C4-2B (cell line): ENCODE results near the gene WNT7A.

Experiments used
- CTCF ChIP-seq: fragments of 450-650 bp; conservative IDR thresholded peaks from 2 replicates; pipeline ENCODE4 v1.5.1; 2017; ENCODE audit warnings: mild to moderate bottlenecking
- ZFX ChIP-seq: fragments of 450-650 bp; IDR thresholded peaks from 2 replicates; pipeline ENCODE4 v1.6.1; 2017

- TF ChIP-seq CTCF (no peak), ZFX (no peak)
Measured at GRCh38 chr3:13842226-13842625, 37.6 kb downstream of the WNT7A start.
